Epithelial cell of proximal tubule (primary cell): Measurements from ENCODE around the gene KAT8. TPM values are rescaled to one million over a fixed set of nuclear protein-coding genes. Genes with fewer than 3 reads are reported as not detected.

Experiments
- DNase-seq: peaks from one replicate; pipeline ENCODE4 v3.0.0-alpha.2; 2011; ENCODE audit warnings: low read depth
- H3K4me3 ChIP-seq: 2 replicates; pipeline ENCODE4 v1.5.1; 2011; ENCODE audit warnings: low read depth, mild to moderate bottlenecking, low read length
- total RNA-seq: library from RNA; depleted of rRNA; stranded (reverse); fragments of >200 nt; gene quantifications from 2 replicates; pipeline ENCODE4 v1.2.3, GENCODE V29; 2015
- TF ChIP-seq, protein P1 (sequence below): conservative IDR thresholded peaks from 2 replicates; pipeline ENCODE4 v1.5.1; 2012; ENCODE audit warnings: low read depth, mild to moderate bottlenecking, low read length

KAT8 gene
- total RNA-seq, 1 donor from 2014 or later, result 43.7 TPM

GRCh38 chr16:31128711-31129567 lies 11.5 kb downstream of the KAT8 start:
- TF ChIP-seq, protein P1, sequence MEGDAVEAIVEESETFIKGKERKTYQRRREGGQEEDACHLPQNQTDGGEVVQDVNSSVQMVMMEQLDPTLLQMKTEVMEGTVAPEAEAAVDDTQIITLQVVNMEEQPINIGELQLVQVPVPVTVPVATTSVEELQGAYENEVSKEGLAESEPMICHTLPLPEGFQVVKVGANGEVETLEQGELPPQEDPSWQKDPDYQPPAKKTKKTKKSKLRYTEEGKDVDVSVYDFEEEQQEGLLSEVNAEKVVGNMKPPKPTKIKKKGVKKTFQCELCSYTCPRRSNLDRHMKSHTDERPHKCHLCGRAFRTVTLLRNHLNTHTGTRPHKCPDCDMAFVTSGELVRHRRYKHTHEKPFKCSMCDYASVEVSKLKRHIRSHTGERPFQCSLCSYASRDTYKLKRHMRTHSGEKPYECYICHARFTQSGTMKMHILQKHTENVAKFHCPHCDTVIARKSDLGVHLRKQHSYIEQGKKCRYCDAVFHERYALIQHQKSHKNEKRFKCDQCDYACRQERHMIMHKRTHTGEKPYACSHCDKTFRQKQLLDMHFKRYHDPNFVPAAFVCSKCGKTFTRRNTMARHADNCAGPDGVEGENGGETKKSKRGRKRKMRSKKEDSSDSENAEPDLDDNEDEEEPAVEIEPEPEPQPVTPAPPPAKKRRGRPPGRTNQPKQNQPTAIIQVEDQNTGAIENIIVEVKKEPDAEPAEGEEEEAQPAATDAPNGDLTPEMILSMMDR, result no peak

DNA sequence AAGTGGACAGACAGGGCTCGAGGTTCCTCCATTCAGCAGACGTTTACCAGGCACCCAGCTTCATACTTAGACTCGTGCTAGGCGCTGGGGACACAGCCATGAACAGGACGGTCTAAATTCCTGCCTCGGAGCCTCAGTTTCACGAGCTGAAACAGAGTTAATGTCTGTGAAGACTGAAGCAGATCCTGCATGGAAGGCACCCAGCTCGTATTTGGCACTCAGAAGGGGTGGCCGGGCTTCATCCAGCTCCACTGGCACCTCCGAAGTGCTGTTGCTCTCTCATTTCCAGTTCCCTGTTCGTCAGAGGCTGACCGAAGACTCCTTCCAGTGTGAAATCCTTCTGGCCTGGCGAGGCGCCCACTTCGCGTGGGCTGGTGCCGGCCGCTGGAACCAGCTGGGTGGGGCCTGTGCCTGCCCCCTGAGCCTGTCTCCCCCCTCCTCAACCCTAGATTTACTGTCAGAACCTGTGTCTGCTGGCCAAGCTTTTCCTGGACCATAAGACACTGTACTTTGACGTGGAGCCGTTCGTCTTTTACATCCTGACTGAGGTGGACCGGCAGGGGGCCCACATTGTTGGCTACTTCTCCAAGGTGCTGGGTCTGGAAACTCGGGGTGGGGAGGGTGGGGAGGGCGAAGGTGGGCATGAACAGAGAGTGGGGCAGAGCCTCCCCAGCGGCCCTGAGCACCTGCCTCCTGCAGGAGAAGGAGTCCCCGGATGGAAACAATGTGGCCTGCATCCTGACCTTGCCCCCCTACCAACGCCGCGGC lies 12.3 kb downstream of the KAT8 start:
- no peak for DNase-seq
- H3K4me3 ChIP-seq, result no peak overlapping the region
- TF ChIP-seq, protein P1, result no peak

More at GRCh38 chr16:31128711-31129567, 11.5 kb downstream of the KAT8 start:
- H3K4me3 ChIP-seq, result no peak overlapping the region
- DNase-seq, result no peak

- DNase-seq, result no peak
- no peak overlapping the region for H3K4me3 ChIP-seq
- TF ChIP-seq, protein P1, result no peak
Observed at GRCh38 chr16:31130336-31130891, 12.9 kb downstream of the KAT8 start.

DNA sequence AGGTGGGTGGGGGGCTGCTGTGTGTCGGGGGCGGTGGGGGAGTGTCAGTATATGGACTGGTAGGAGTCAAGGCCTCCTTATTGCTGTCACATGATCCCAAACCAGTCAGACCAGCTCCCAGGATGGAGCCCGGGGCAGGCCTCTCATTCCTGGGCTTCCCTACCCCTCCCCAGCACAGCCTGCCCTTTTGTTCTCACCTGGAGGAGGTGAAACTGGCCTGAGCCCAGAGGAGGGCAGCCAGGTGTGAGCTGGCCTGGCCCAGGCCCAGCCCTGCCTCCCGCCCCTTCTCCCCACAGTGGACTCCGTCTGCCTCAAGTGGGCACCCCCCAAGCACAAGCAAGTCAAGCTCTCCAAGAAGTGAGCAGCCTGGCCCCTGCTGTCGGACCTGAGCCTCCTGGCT lies 13.4 kb downstream of the KAT8 start:
- H3K4me3 ChIP-seq, result no peak overlapping the region
- TF ChIP-seq, protein P1, result no peak
- DNase-seq, result no peak

GRCh38 chr16:31131416-31131815 lies 14.0 kb downstream of the KAT8 start:
- no peak for DNase-seq
- TF ChIP-seq, protein P1, result no peak
- no peak overlapping the region for H3K4me3 ChIP-seq

- no peak for DNase-seq
- TF ChIP-seq, protein P1, result no peak
- H3K4me3 ChIP-seq, result no peak overlapping the region
Observed at GRCh38 chr16:31131841-31132271, 14.4 kb downstream of the KAT8 start.
